RKO (cell line): Measurements from ENCODE around the gene CGN.
"Not testable (repeated sequence)": the region's sequence is repeated elsewhere in the genome, so short reads cannot be mapped to it uniquely, and the experiment has no call there.

Source experiments
- DNase-seq: peaks from one replicate; pipeline ENCODE4 v3.0.0-alpha.2; 2016; ENCODE audit warnings: low spot score

CGN gene

DNA sequence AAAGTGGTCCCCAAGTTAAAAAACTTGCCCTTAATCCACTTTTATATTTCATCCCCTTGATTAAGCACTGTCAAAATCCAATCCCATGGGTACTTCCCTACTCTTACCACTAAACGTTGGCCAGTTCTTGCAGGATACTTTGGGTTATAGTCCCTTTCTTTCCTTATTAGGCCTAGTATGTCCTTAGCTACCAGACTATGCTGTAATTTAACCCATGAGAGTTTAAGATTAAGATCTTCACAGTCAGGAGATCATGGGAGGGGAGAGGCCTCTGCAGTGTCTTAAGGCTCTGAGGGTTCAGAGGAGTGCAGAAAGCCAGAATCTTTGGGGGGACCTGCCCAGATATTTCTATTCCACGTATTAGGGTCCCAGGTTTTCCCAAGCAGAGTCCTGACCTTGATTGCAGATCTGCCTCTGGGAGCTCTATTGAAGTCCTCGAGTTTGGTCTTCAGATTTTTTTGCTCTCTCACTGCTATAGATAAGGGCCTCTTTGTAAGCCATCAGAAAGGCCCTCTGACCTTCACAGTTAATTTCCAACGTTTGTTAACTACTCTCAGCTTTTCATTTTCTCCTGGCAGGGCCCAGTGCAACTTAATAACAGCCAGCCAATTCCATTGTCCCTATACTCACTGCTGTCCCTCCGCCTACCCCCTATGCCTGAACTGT lies 9.0 kb upstream of the CGN start:
- DNase-seq, result no peak

DNA sequence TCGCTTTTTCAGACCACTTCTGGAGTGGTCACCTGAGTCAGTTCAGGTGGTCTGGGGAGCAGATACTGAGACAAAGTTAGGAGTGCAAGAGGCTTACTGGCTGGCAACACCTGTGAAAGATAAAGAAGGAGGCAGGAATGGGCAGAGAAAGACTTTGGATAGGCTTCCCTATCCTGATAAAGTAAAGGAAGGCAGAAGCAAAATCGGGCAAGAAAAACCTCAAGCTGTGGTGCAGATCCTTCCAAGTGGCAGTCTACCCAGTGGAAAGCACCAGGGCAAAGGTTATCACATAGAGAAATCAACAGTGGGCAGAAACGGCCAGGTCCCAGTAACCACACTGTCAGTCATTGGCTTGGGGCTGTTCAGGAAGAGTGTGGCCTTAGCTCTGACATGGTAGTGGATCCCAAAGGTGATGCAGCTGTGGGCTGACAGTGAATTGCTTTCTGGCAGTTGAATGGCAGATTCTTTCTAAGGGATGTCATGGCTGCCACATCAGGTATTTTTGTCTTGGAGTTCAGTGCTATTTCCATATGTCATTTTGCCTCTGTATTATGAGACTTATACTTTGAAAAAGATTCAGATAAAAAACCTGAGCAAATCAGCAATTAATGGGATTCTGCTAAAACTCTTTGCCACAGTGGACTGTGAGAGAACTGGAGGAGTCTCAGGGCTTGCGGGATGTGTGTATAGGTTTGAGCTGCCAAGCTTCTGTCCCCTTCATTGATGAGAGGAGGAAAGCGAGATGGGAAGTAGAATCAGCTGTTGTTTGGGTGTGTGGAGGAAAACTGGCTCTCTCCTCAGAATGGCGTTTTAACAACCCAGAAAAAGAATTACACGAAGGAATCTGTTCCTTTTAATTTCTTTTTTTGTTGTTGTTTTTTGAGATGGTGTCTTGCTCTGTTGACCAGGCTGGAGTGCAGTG lies 8.1 kb upstream of the CGN start:
- no peak for DNase-seq

GRCh38 chr1:151504252-151504651 lies 6.9 kb upstream of the CGN start:
- DNase-seq, result no peak

DNA sequence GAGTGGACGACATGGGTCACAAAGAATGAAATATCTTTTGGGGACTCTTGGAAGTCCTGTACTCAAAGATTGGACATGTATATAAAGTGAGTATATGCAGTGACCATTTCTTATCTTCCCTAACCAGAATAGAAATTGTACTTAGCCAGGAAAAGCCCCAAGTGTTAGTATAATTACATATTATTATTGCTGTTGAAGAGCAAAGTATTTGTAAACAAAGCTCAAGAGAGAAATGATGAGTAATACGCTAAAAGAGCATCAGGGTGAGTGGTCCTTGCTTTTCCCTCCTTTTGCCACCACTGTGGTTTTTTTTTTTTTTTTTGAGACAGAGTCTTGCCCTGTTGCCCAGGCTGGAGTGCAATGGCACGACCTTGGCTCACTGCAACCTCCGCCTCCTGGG lies 6.4 kb upstream of the CGN start:
- DNase-seq, result no peak

DNA sequence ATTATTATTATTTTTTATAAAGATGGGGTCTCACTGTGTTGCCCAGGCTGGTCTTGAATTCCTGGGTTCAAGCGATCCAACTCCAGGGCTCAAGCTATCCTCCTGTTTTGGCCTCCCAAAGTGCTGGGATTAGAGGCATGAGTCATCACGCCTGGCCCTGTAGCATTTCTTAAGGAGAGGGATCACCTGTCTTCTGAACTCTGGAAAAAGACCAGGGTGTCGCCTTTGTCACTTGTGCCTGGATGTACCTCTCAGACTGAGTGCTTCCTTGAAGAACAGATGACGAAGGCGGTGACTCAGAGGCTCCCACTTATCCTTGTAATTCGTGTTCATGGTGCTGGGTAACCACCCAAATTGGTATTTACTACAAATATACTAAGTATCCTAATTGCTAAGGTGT lies 2.4 kb upstream of the CGN start:
- peak; percentile 66 for DNase-seq

GRCh38 chr1:151509350-151510019 lies 1.7 kb upstream of the CGN start:
- DNase-seq, result no peak

DNA sequence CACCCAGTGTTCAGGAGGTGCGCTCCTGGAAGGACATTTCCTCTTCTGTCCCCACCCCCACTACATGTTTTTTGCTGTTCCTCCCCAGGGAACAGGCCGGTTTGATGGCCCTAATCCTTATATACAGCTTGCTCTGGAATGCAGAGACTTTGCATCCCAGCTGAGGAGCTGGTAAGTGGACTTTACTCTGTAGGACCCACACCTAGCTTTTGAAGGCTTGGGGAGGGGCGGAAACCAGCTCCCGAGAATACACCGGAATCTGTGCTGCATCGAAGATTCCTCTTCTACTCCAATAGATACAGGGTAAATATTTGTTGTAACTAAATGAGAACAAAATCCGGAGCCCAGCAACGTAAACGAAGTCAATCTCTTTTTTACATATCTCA lies 1.2 kb upstream of the CGN start:
- no peak for DNase-seq

DNA sequence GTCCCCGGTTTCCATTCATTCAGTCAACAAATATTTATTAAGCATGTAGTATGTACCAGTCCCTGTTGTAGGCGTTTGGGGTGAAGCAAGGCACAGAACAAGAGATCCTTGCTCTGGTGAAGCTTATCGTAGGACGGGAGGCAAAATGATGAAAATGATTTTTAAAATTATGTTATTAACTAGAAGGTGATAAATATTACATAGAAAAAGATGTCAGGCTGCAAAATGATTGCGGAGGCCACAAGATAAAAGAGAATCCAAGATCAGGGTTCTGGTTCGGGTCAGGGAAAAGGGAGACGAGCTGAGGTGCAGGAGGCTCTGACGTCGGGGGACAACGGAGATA lies 602 bp upstream of the CGN start:
- no peak for DNase-seq

GRCh38 chr1:151511636-151512215 lies 539 bp downstream of the CGN start:
- peak; percentile 31 for DNase-seq

- no peak for DNase-seq
Observed at GRCh38 chr1:151512326-151512725, 1.1 kb downstream of the CGN start.

- DNase-seq, result no peak
Observed at GRCh38 chr1:151512801-151513625, 1.8 kb downstream of the CGN start.

DNA sequence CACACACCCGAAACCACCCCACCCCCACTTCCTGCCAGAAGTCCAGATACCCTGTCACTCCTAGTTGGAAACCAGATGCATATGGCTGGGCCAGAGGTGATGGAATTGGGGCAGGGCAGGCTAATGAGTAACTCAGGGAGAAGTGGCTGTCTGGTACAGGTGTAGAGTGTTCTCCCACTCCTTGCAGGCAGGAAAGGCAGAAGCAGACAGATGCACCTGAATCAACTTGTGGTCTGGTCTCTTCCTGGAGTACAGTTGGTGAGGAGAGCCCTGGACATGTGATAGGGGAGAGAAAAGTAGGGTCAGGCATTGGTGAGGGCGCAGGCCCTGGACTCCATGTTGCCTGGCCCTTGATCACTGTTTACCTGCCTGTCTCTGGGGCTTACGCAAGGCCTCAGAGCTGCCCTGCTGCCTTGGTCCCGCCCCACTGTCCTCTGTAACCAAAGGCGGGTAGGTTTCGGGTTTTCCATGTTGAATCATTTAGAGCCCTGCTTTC lies 2.5 kb downstream of the CGN start:
- no peak for DNase-seq

DNA sequence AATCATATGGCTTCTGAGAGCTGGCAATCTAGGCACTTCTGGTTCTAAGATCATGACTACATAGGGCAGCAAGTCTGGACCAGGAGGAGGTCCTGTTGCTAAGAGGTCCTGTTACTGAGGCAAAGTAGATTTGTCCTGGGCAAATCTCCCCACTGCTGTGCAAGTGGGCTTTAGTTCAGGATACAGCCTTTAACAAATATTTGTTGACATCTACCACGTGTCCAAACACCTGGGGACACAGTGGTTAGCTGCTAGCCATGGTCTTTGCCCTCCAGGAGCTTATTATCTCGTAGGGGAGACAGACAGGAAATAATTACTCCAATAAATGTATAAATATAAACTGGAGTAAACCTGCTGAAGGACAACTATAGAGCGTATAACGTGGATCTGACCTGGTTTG lies 3.2 kb downstream of the CGN start:
- no peak for DNase-seq

DNA sequence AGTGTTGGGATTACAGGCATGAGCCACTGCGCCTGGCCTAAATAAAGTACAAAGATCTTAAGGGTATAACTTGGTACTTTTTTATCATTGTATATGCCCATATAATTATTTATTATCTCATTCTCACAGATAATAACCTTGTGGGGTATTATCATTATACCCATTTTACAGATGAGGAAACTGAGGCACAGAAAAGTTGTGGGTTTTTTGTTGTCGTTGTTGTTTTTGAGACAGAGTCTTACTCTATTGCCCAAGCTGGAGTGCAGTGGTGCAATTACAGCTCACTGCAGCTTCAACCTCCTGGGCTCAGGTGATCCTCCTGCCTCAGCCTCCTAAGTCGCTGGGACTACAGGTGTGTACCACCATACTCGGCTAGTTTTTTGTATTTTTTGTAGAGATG lies 4.1 kb downstream of the CGN start:
- no peak for DNase-seq

GRCh38 chr1:151516031-151516511 lies 4.9 kb downstream of the CGN start:
- DNase-seq, result no peak

- DNase-seq, result no peak
Observed at GRCh38 chr1:151518431-151518830, 7.2 kb downstream of the CGN start.

DNA sequence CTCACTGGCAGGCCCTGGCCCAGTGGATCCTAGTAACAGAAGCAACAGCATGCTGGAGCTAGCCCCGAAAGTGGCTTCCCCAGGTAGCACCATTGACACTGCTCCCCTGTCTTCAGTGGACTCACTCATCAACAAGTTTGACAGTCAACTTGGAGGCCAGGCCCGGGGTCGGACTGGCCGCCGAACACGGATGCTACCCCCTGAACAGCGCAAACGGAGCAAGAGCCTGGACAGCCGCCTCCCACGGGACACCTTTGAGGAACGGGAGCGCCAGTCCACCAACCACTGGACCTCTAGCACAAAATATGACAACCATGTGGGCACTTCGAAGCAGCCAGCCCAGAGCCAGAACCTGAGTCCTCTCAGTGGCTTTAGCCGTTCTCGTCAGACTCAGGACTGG lies 7.7 kb downstream of the CGN start:
- DNase-seq, result no peak

DNA sequence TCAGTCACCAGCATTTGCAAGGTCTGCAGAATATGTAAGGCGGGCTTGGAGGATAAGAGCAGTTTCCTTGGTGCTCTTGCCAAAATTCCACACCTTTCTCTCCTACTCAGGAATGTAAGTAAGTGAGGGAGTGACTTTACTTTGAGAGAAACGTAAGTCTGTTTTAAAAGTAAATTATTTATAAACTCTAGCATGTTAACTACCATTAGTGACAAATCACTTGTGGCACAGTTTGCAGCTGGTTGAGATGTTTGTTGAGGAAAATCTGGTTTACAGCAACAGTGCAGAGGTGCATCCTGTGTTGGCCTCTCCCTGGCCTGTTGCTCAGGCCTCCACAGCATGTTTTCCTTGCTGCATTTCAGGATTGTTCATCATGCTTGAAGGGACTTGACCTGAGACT lies 8.5 kb downstream of the CGN start:
- no peak for DNase-seq

- DNase-seq, result no peak
Observed at GRCh38 chr1:151520359-151520758, 9.2 kb downstream of the CGN start.

DNA sequence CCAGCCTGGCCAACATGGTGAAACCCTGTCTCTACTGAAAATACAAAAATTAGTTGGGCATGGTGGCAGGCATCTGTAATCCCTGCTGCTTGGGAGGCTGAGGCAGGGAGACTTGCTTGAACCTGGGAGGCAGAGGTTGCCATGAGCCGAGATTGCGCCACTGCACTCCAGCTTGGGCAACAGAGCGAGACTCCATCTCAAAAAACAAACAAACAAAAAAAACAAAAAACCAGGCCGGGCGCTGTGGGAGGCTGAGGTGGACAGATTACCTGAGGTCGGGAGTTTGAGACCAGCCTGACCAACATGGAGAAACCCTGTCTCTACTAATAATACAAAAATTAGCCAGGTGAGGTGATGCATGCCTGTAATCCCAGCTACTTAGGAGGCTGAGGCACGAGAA lies 11.2 kb downstream of the CGN start:
- DNase-seq, result not testable (repeated sequence)

DNA sequence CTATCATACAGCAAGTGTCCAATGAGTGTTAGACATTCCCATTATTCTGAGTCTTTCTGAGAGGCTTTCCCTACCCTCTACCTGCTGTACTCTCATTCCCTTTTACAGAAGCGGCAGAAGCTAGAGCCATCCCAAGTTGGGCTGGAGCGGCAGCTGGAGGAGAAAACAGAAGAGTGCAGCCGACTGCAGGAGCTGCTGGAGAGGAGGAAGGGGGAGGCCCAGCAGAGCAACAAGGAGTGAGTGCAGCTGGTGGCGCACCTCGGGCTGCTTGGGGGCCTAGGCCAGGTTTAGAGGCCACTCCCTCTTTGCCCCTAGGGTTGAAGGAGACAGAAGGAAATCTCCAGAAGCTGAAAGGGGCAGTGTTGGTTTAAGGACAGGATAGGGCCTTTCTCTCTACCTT lies 12.1 kb downstream of the CGN start:
- no peak for DNase-seq

DNA sequence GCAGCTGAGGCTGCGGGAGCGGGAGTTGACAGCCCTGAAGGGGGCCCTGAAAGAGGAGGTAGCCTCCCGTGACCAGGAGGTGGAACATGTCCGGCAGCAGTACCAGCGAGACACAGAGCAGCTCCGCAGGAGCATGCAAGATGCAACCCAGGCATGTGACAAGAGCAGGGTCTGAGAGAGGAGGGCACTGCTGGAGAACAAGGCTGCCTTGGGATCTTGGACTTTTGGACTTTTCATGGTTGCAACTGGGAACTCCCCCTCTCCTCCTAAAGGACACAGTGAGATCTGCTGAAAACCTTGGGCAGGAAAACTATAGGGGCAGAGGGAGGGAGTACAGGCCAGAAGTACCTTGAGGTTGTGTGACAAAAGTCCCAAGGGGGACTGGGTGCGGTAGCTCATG lies 13.5 kb downstream of the CGN start:
- DNase-seq, result no peak
